GM10248 (cell line): ENCODE results near the gene TEX29.

Experiments used
- CTCF ChIA-PET: fragments of 300-600 bp; sonication (Branson Sonifier 250); formaldehyde crosslinking; extraction: SDS; loops from one replicate; lab custom pipeline; 2021; ENCODE audit warnings: antibody characterized with exemption; lab: Yijun Ruan, JAX
- POLR2A ChIA-PET: fragments of 350-650 bp; sonication (Branson Sonifier 250); formaldehyde crosslinking; extraction: SDS; loops from one replicate; lab custom pipeline; 2020; ENCODE audit warnings: antibody characterized with exemption; lab: Yijun Ruan, JAX
- DNase-seq: peaks from one replicate; pipeline ENCODE4 v3.0.0; 2012; ENCODE audit errors: extremely low spot score
- CTCF ChIP-seq: IDR thresholded peaks from 2 replicates; pipeline ENCODE4 v1.5.1; 2012; ENCODE audit warnings: mild to moderate bottlenecking, low read depth; ENCODE audit errors: extremely low read depth, missing control alignments, control extremely low read depth

TEX29 gene

GRCh38 chr13:111326981-111327642 is 6.7 kb downstream of the TEX29 start:
- CTCF ChIA-PET: no interaction called here
- no peak for DNase-seq
- TF ChIP-seq CTCF: no peak
- POLR2A ChIA-PET: no interaction called here

GRCh38 chr13:111327730-111328573 is 7.5 kb downstream of the TEX29 start:
- CTCF ChIA-PET: no interaction called here
- no peak for TF ChIP-seq CTCF
- POLR2A ChIA-PET: no interaction called here
- DNase-seq: no peak

- TF ChIP-seq CTCF: no peak
- no peak for DNase-seq
- ChIA-PET CTCF (no interaction called here), POLR2A (no interaction called here)
Observed at GRCh38 chr13:111328574-111329410, 8.3 kb downstream of the TEX29 start.

- no peak for DNase-seq
- TF ChIP-seq CTCF: no peak
- POLR2A ChIA-PET: no interaction called here
- CTCF ChIA-PET: no interaction called here
Observed at GRCh38 chr13:111329641-111330040, 9.2 kb downstream of the TEX29 start.

- TF ChIP-seq CTCF: no peak
- no peak for DNase-seq
- POLR2A ChIA-PET: no interaction called here
- CTCF ChIA-PET: interaction anchor here (0.9 kb wide), 1 partner anchor 12 kb away, joined by 3 read pairs; no protein-coding TSS in a partner anchor
Observed at GRCh38 chr13:111330066-111330610, 9.7 kb downstream of the TEX29 start.

GRCh38 chr13:111335298-111335697 is 14.9 kb downstream of the TEX29 start:
- ChIA-PET POLR2A (no interaction called here), CTCF (no interaction called here)
- no peak for DNase-seq
- TF ChIP-seq CTCF: no peak
